HG02852 (cell line): ENCODE data around the gene MR1.
A peak's percentile ranks its signal among the peaks of the same experiment; 100 is the strongest.

Experiments
- ATAC-seq: cut with Tn5 transposase; IDR thresholded peaks from one replicate; pipeline ENCODE4 v1.9.1; 2021; ENCODE audit warnings: mild to moderate bottlenecking, moderate library complexity; ENCODE audit not compliant: unreplicated experiment

Gene MR1

DNA sequence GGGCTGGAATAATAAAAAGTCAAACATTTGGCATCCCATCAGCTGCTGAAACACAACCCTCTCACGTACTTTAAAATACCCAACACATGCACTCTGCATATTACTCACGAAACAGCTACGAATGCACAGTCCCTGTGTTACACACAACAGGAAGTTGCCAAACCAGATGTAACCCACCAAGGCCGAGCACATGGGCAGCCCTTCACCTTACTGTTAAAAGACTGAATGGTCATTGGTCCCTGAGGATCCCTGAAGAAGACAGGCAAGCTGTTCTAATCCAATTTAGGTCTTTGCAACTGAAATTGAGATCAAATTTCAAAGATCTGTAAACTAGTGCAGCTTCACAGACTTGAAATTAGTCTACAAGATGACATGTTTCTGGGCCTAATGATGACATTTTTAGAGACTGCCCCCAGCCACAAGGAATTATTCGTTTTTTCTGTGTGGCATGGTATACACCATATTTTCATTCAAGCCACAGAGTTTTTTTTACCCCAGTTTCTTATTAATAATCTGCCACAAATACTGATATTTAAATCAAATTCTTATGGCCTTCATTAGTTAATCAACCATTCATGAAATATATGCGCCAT lies 29.1 kb downstream of the MR1 start:
- peak; percentile 74 for ATAC-seq

DNA sequence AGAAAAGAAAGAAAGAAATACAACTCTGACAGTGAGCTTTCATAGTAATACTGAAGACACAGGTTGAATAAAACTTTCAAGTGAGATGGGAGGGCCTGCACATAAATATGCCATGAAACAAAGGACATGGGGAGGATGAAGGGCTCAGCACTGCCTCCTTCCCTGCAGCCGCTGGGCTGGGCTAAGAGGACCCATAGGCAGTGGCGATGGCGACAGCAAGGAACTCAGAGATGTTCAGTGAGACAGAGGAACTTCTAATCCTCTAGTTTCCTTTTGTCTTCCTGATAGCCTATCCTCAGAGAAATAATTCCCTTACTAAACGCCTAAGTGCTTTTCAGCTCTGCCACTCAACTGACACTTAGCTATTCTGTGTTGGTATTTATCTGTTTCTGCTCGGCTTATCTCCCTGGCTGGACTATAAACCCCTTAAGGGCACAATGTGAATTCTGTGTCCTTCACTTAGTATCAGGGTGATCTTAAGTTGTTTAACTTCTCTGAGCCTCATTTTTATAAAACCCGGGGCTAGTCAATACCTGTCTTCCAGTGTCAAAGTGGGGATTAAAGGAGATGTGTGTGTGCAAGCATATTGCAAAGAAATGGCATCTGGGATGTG lies 30.3 kb downstream of the MR1 start:
- no peak for ATAC-seq

DNA sequence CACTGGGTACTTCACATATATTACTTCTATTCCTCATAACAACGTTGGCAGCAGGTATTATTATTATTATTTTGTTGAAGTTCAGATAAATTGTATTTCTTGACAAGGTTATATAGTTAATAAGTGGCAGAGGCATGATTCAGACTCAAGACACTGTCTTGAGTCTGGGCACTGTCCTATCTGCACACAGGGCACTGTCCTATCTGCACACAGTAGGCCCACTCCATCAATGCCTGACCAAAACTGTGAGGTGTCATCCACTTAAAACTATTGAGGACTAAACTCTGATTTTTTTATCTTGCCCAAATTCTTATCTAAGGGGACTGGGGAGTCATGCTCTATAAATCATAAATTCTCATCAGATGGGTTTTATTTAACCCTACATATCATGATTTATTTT lies 30.9 kb downstream of the MR1 start:
- ATAC-seq, result no peak

GRCh38 chr1:181073638-181074037 lies 39.9 kb downstream of the MR1 start:
- no peak for ATAC-seq

DNA sequence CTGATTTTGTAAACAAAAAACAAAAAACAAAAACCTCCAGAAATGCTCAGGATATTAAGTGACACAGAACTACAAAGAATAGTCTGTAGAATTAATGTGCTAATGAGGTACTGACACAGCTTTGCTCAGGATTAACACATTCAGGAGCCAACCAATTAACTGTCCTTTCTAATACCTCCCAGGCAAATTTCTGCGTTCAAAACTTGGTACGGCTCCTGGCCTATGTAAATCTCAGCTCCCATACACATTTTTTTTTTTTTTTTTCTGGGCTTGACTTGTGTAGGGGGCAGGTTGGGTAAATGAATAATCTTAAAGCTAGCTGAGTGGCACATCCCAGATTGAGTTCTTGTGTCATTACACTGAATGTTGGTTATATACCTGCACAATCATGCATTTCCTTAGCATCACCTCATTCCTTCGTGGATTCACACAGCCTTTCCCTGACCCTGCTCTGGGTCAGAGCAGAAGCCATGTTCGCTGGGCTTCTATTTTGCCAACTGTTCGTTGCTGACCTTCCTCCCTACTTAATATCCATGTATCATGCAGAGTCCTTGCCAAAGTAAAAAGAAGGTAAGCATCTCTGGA lies 42.1 kb downstream of the MR1 start:
- no peak for ATAC-seq

DNA sequence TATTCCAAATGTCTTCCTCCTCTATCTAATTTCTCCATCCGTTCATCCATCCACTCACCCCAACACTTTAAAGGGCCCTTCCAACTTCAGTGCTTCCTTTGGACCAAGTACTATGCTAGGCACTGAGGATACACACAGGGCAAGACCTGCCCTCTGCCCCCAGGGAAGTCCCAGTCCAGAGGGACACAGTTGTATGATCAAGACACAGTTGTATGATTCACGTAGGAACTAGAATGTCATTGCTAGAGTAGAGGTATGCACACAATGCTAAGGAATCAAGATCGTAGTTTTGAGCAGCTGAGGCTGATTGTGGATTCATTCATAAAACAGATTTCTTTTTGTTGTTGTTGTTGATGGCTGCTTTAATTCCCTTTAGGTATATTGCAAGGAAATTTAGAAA lies 43.1 kb downstream of the MR1 start:
- no peak for ATAC-seq

DNA sequence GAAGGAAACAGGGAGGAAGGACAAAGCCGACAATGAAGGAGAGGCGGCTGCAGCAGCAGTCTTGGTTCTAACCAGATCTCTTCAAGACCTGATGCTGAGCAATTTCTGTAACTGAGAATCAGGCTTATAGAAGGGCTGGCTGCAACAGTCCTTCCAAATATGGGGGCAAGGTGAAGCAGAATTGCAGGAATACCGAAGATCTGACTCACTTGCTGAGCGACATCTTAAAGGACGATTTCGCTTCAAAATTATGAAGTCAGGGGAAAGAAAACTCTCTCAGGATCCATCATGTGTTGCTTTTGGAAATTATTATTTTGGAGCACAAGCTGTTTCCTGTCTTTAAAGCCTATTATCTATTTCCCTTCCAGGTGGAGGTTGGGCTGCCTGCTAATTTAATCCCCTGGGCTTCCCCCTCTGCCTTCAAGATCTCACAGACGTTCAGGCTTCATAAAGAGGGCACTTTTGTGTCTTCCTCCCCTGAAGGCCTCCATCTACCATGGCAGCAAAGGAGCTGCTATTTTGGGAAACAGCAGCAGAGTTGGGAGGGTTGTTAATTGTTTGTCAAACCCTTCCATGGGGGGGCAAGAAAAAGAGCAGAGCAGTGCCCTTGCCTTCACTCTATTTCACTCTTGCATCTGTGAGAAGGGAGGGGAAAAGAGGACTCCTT lies 43.9 kb downstream of the MR1 start:
- no peak for ATAC-seq

DNA sequence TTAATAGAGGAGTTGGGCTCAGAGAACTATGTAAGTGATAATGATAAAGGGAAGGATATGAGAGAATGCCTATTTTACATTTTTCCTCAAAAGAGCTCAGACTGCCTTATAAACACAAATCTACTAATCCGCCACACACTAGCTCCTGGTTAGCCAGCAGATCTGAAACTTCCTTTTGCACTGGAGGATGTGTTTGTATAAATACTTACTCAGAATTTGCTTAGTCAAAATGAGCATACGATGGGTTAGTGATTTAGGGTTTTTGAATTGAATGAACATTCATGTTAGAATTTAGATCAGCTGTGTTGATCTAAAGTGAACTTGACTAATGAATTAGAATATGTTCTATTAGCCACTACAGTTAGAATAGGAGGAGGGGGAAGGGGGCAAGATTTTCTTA lies 45.6 kb downstream of the MR1 start:
- no peak for ATAC-seq

- no peak for ATAC-seq
These were observed 46.1 kb downstream of the MR1 start for GRCh38 chr1:181079920-181080319.

DNA sequence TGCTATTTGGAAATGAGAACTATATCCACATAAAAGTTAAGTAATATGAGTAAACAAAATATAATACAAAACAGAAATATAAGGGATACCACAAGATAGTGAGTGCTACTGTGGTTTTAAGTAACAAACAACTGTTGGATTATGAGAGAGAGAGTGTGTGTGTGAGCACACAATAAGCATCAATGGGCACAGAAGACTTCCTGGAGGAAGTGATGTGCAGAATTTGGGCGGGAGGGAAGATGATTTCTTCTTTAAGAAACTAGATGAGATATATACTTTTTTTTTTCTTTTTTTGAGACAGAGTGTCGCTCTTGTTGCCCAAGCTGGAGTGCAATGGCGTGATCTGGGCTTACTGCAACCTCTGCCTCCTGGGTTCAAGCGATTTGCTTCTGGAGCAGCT lies 46.8 kb downstream of the MR1 start:
- no peak for ATAC-seq

GRCh38 chr1:181081395-181081794 lies 47.6 kb downstream of the MR1 start:
- ATAC-seq, result no peak

DNA sequence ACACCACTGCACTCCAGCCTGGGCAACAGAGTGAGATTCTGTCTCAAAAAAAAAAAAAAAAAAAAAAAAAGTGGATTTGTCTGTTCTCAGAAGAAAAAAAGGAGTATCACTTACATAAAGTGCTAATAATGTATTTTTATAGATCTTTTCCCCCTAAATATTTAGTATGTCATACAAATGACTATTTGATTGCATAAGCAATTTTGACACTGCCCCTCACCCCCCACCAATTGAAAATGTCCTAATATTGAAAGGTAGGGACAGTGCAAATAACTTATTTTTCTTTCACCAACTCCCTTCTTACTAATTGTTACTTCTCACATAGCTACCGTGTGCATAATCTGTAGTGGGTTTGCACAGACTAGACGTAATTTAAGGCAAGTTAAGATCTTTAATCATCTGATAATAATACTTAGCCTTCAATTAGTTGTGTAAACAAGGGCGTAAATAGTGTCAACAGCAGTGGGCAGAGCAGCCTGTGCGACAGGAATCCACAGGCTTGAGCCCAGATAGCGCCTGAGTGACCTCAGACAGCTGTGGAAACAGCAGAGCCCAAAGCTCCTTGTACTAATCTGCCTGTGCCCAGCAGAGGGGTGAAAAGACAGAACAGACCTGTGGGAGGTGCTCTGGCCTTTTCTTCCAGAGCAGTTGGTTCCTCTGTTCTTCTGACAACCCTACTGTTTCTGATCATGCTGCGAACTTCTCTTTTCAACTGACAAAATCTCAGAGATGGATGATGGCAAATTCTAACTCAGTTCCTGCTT lies 50.2 kb downstream of the MR1 start:
- no peak for ATAC-seq

DNA sequence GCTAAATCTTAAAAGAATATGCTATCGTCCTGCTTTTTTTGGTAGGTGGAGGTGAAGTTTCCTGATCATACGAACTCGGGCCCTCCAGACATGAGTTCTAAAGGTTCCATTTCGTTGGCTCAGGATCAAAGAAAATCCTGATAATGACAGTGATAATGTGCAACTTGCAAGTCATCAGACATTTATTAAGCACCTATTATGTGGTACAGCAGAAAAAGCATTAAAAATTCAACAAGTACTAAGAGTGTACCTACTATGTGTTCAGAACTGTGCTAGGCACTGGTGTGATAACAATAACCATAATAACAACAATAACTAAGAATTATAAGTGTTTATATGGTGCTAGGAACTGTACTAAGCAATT lies 50.8 kb downstream of the MR1 start:
- no peak for ATAC-seq

GRCh38 chr1:181086091-181086490 lies 52.3 kb downstream of the MR1 start:
- ATAC-seq, result no peak

DNA sequence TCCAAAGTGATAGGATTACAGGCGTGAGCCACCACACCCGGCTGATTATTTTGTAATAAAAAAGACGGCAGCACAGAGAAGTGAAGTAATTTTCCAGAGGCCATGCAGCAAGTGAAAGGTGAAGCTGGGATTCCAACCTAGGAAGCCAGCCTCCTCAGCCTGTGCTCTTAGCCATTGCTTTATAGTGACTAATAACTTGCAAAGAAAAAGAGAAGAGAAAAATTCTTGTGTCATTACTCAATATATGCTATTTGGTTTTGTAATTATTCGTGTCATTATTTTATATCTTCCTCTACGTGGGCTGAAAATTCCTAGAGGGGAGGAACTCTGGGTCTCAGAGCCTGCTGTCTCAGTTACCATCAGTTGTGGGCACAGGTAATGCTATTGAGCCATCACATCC lies 53.1 kb downstream of the MR1 start:
- no peak for ATAC-seq

GRCh38 chr1:181087400-181087901 lies 53.7 kb downstream of the MR1 start:
- ATAC-seq, result no peak

DNA sequence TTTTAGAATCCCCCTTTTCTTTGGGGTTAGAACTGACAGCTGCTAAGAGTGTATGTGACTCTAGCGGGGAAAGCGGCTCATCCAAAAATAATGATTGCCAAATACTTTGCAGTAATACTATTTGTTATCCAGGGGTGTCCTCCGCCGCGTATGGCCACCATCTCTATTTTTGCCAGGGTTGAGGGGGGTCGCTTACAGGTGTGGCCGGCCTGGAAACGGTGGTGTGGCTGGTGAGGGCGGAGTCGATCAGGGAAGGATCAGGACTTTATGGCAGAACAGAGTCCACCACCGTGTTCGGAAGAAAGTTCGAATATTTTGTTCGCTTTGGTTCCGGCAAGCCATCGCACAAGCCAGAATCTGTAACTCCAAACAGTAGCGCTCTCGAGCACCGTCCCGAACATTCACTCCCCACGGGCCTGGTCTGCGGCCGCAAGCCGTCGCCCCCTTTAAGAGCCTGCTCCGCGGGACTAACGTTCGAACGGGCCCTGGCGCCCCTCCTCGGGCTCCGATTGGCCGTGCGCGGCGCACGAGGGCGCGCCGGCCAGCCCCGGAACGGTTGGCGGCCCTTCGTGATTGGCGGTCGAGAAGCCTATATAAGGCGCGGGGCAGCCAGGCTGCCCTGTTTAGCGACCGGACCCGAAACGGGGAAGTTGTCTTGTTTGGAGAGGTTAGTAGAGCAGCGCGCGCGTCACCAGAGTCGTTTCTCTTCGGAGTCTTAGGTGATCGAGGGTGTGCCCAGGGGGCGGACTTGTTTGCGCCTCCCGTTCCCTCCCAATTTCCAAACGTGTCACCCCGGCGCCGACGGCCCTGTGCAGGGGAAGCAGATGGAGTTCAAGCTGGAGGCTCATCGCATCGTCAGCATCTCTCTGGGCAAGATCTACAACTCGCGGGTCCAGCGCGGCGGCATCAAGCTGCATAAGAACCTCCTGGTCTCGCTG lies 54.6 kb downstream of the MR1 start, which contains the start of gene IER5:
Gene IER5 (plus strand): TSS at position 622 of the 938 bp plus-strand sequence. CDS start 203 bp downstream, at position 825.
- peak; percentile 62 for ATAC-seq

- peak; percentile 5 for ATAC-seq
These were observed 55.4 kb downstream of the MR1 start for GRCh38 chr1:181089017-181089675.

DNA sequence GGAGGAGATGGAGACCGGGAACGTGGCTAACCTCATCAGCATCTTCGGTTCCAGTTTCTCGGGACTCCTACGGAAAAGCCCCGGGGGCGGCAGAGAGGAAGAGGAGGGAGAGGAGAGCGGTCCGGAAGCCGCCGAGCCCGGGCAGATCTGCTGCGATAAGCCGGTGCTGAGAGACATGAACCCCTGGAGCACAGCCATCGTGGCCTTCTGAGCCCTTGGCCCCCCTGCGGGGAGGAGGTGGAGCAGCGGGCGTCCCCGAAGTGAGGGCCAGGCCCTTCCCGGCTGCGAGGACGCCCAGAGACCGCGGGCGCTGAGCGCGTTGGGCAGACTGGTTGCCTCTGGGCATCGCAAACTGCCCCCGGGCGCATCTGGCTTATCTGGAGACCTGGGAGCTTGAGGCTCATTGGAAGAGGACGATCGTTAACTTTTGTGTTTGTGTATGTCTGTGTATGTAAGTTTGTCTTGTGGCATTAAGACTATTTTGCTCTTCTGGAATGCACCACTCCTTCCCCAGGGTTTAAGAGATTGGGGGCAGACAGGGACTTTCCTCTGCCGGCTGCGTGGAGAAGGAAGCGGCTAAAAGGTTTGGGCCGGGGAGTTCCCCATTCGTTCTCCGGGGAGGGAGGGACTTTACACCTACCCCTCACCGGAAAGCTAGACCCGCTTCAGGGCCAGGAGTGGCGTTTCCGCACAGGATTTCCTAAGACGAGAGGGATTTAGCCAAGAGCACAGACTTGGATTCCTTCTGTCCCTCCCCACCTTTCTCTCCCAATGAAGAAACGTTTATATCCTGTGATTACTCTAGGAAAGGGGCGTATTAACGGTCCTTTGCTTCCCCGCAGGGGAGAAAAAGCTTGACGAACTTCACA lies 56.1 kb downstream of the MR1 start:
- peak; percentile 34 for ATAC-seq
